ENCODE data around the gene SESN1.

SESN1 gene

DNA sequence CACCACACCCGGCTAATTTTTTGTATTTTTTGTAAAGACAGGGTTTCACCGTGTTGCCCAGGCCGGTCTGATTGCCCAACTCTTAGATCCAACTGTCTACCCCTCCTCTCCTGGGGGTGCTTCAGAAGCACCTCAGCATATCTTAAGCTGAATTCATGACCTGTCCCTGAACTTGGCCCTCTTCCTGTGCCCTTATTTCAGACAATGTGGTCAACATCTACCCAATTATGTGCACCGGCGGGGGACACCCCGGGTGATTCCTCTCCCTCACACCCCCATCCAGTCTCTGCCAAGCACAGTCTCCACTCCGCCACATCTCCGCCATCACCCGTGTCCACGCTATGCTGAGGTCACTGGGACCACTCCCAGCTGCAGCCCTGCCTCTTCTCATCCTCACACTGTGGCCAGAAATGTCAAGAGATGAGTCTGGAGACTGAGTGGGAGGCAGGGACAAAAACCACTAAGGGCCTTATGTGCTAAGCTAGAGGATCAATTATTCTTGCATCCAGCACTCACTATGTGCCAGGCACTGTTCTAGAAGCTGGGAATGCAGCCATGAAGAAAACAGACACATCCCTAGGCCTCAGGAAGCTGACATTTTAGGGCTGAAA is 134.6 kb downstream of the SESN1 start:
- H3K27me3 Mint-ChIP-seq (ENCODE audit: low read depth, poor library complexity), result peaks cover 6% of the 10 kb centered on the region
- no peaks in the 10 kb centered on the region for H3K9me3 Mint-ChIP-seq
- TF ChIP-seq, protein P1, sequence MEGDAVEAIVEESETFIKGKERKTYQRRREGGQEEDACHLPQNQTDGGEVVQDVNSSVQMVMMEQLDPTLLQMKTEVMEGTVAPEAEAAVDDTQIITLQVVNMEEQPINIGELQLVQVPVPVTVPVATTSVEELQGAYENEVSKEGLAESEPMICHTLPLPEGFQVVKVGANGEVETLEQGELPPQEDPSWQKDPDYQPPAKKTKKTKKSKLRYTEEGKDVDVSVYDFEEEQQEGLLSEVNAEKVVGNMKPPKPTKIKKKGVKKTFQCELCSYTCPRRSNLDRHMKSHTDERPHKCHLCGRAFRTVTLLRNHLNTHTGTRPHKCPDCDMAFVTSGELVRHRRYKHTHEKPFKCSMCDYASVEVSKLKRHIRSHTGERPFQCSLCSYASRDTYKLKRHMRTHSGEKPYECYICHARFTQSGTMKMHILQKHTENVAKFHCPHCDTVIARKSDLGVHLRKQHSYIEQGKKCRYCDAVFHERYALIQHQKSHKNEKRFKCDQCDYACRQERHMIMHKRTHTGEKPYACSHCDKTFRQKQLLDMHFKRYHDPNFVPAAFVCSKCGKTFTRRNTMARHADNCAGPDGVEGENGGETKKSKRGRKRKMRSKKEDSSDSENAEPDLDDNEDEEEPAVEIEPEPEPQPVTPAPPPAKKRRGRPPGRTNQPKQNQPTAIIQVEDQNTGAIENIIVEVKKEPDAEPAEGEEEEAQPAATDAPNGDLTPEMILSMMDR (IDR thresholded peaks at IDR 0.05), result no peak
- peaks cover 4% of the 10 kb centered on the region for H3K4me1 Mint-ChIP-seq
- no peak overlapping the region for H3K4me3 Mint-ChIP-seq
- no peaks in the 10 kb centered on the region for H3K36me3 Mint-ChIP-seq (ENCODE audit: low read depth)
- DNase-seq, result no peak
- peak overlapping the region; percentile 57 for H3K27ac Mint-ChIP-seq

DNA sequence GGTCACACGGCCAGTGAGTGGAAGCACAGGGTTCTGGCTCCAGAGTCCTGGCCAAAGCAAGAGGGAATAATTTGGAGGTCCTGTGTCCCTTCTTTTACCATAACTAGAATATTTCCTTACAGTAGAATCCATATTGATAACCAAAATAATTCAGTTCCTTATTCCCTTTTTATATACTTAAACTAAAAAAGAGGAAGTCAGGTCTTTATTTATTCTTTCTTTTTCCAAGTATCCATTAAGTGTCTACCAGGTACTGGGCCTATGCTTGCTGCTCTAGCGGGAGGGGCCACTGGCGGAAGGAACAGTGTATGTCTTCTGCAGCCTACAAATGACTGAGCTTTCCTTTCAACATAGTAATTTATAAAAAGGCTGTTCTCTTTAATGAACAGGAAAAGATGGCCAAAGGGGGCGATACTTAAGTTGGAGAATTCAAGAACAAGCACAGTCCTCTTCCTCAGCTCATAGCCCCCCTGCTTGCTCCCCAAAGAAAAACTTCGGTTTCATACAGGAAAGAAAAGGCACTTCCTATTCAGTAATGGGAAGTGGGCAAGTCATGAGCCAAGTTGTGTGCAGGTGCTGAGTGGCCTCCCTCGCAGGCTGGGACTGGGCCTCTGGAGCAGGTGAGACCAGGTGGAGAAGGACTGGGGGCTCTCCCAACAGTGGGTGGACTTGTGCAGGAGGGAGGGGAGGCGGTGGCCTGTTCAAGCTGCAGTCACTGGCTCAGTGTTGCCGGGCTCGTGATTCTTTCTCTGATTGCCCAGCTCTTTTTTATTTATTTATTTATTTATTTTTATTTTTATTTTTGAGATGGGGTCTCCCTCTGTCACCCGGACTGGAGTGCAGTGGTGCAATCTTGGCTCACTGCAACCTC is 135.5 kb downstream of the SESN1 start:
- H3K4me1 Mint-ChIP-seq, result peaks cover 4% of the 10 kb centered on the region
- TF ChIP-seq, protein P1 (IDR thresholded peaks at IDR 0.05), result no peak
- no peak overlapping the region for H3K27ac Mint-ChIP-seq
- no peak overlapping the region for H3K4me3 Mint-ChIP-seq
- DNase-seq, result no peak
- peaks cover 5% of the 10 kb centered on the region for H3K27me3 Mint-ChIP-seq (ENCODE audit: low read depth, poor library complexity)
- no peaks in the 10 kb centered on the region for H3K36me3 Mint-ChIP-seq (ENCODE audit: low read depth)
- H3K9me3 Mint-ChIP-seq, result no peaks in the 10 kb centered on the region

DNA sequence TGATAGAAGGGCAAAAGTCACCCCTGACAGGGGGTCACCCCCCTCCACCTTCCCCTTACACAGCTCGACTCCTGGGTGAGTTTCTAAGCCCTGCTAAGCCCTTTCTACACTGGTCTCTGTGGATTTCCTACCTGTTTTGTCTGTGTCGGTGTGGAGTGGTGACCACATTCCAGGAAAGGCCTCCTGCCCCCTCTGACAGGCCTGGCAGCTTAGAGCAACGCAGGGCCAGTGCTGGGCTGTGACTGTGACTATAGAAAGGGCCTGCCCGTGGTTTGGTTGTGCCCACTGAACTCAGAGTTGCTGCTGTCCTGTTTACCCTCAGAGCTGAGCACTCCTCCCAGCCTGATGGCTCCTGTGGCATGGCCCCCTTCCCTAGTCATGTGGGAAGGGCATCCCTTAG is 137.4 kb downstream of the SESN1 start:
- Mint-ChIP-seq H3K4me1 (peaks cover 4% of the 10 kb centered on the region), H3K27ac (no peak overlapping the region), H3K27me3 (ENCODE audit: low read depth, poor library complexity) (peaks cover 2% of the 10 kb centered on the region), H3K36me3 (ENCODE audit: low read depth) (no peaks in the 10 kb centered on the region), H3K4me3 (no peak overlapping the region), H3K9me3 (no peaks in the 10 kb centered on the region)
- DNase-seq, result no peak
- TF ChIP-seq, protein P1 (IDR thresholded peaks at IDR 0.05), result no peak

DNA sequence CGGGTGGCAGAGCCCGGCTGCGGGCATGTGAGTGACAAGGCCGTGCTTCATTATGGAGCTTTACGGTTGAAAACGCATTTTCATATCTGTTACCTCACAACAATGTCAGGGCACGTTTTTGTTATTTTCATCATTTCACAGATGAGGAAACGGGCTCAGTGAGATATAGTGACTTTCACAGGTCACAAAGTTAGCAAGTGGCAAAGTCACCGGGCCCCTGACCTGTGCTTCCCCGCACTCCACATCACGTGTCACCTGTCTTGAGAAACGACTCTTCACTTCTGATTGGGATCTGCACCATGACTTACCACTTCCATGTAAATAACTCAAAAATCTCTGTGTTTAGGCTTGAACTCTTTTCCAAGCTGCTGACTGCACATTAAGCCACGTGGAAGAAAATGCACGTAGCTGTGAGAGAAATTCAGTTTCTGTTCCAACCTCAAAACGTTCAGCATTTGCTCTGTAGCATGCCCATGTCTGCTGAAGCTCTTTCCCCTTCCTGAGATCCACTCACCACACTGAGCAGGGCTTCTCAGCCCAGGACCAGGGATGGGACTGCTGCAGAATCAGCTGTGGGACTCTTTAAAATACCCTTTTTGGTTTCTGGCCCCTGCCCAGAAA is 139.2 kb downstream of the SESN1 start:
- Mint-ChIP-seq H3K36me3 (ENCODE audit: low read depth) (no peaks in the 10 kb centered on the region), H3K27ac (peak overlapping the region; percentile 57), H3K4me1 (peaks cover 4% of the 10 kb centered on the region), H3K9me3 (no peaks in the 10 kb centered on the region), H3K4me3 (no peak overlapping the region), H3K27me3 (ENCODE audit: low read depth, poor library complexity) (no peaks in the 10 kb centered on the region)
- TF ChIP-seq, protein P1 (IDR thresholded peaks at IDR 0.05), result no peak
- no peak for DNase-seq

DNA sequence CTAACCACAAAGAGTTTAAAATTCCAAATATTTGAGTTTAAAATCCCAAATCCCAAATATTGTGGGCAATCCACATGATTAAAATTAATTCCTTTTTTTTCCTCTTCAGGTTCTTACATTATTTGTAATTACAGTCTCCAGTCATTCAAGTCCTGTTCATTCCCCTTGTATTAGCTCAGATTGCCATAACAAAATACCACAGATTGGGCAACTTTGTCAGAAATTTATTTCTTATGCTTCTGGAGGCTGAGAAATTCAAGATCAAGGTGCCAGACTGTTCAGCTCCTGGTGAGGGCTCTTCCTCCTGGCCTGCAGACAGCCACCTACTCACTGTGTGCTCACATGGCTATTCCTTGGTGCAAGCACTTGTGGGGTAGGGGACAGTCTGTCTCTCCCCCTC is 141.0 kb downstream of the SESN1 start:
- TF ChIP-seq, protein P1 (IDR thresholded peaks at IDR 0.05), result no peak
- H3K4me3 Mint-ChIP-seq, result no peak overlapping the region
- no peaks in the 10 kb centered on the region for H3K36me3 Mint-ChIP-seq (ENCODE audit: low read depth)
- H3K4me1 Mint-ChIP-seq, result peaks cover 6% of the 10 kb centered on the region
- DNase-seq, result no peak
- no peak overlapping the region for H3K27ac Mint-ChIP-seq
- no peaks in the 10 kb centered on the region for H3K27me3 Mint-ChIP-seq (ENCODE audit: low read depth, poor library complexity)
- H3K9me3 Mint-ChIP-seq, result no peaks in the 10 kb centered on the region

All from nephron progenitor cell (in vitro differentiated cells).